Stimulated activated CD8-positive, alpha-beta memory T cell treated with anti-CD3 and anti-CD28 coated beads, Interleukin-4, amount 100 ng/mL, for 4 hours (primary cell): ENCODE data around the gene STEAP3.

Experiments used
- DNase-seq, 2 donors: peaks; one replicate each; pipeline ENCODE4 v3.0.0-alpha.2; 2020; ENCODE audit warnings: low read depth in 2 of 2, low spot score in 1 of 2

Gene STEAP3

GRCh38 chr2:119197529-119198239, 25.9 kb upstream of the STEAP3 start:
- no peak for DNase-seq

DNA sequence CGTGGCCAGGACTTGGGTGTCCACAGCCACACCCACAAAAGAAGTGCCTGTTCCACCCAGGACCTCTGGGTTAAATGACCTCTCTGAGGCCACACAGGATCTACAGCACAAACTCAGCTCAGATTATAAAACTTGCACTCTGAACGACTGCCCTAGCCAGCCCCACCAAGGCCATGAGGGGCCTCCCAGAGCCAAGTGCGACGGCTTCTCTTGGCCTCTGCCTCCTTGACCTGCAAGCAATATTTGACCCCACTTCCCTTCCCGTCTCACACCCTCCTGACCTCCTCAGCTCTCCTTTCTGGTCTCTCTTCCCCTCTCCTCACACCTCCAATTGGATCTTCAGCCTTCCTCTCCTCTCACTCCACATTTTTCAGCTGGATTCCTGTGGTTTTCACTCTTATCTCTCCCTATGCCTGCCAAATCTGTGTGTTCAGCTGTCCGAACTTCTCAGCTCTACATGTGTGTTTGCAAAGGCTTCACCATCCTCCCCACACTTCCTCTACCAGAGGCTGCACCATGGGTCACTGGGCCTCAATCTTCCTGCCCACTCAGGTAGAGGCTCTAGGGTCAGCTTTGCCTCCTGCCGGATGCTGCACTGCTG, 25.3 kb upstream of the STEAP3 start:
- DNase-seq: no peak

DNA sequence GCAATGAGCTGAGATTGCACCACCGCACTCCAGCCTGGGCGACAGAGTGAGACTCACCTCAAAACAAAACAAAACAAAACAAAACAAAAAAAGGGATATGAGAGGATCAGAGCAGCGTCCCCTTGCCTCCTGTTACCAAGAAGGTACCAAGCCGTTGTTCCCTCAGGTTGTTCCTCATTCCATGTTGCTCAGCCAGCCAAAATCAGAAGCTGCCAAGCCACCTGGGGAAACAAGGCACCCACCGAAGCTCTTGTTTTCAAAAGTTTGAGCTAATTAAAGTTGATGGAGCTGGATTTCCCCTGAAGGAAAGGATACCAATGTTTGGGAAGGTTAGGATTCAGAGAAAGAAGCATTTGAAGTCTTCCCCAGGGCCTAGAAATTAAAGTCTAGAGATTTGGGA, 21.8 kb upstream of the STEAP3 start:
- no peak for DNase-seq

DNA sequence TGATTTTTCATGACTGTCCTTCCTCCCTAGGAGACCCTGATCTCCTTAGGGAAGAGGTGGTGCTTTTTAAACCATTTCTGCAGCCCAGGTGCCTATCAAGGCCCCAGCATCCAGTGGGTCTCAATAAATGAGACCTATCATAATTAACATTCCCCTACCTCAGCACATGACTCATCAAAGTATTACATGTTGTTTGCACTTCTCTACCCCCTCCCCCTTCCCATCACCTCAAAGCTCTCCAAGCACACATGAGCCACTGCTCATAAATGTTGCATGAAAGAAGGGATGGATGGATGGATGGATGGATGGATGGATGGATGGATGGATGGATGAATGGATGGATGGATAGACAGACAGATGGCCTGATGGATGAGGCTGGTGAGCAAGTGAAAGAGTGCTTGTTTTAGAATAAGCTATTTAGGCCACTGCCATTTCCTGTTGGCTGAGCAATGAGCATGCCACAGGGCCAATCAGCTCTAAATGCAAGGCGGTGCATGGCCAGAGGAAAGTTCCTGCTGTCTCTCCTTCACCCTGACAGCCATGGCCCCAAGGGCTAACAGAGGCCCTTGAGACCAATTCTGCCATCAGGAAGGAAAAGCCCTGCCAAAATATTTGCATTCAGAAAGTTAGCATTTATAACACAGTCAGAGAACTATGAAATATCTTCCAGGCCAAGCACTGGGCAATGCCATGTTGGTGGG, 20.9 kb upstream of the STEAP3 start:
- no peak for DNase-seq

DNA sequence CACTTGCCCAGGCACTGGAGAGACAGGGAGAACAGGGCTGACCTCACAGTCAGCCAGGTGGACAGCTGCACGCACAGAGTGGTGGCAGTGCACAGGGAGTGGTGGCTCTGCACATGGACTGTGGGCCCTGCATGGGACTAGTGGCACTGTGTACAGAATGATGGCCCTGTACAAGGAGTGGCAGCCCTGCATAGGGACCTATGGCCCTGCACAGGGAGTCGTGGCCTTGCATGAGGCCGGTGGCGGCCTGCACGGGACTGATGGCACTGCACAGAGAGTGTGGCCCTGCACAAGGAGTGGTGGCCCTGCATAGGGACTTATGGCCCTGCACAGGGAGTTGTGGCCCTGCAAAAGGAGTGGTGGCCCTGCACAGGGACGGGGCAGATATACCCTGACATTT, 19.1 kb upstream of the STEAP3 start:
- no peak for DNase-seq

DNA sequence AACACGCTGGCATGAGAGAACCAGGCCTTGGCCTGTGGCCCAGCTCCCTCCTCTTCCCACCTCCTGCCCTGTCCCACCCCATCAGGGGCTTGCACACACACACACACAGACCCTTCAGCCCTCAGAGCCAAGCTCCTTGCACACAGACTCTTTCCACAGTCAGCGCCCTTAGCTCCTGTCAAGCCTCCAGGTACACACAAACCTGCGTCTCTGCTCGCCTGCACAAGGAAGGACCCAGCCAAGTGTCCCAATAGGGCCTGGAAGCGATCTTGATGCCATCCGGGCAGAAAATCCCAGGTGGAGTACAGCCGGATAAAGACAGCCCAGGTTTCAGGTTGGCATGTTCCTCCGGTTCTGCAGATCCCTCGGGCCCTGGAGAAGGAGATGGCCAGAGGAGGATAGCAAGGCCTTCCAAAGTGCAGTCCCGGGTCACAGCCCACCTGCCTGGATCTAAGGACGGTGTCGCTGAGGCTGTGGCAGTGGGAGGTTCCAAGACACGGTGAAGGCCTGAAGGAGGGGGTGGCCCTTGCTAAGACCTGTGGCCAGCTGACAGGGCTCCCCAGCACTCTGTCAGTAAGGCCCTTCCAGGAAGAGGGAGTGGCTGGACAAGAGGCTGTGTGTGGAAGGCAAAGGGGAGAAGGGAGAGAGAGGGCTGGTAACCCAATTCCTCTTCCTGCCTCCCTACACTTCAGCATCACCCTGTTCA, 18.5 kb upstream of the STEAP3 start:
- DNase-seq: no peak

- DNase-seq: no peak
Observed at GRCh38 chr2:119206201-119206600, 17.4 kb upstream of the STEAP3 start.

DNA sequence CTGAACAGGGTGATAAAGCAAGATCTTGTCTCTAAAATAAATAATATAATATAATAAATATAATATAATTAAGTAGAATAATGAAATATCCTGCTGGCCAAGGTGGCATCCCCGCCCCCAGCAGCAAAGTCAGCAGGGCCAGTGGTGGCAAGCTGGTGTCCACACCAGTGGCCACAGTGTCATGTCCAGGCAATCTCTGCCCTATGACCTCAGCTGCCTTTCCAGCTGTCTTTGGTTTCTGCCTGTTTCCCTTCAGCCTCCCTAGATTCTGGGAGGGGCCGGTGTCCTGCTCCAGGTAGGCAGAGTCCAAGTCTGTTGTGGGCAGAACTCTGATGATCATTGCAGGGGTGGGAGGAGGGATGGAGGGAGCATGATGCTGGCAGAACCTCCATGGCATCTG, 16.2 kb upstream of the STEAP3 start:
- DNase-seq: no peak

DNA sequence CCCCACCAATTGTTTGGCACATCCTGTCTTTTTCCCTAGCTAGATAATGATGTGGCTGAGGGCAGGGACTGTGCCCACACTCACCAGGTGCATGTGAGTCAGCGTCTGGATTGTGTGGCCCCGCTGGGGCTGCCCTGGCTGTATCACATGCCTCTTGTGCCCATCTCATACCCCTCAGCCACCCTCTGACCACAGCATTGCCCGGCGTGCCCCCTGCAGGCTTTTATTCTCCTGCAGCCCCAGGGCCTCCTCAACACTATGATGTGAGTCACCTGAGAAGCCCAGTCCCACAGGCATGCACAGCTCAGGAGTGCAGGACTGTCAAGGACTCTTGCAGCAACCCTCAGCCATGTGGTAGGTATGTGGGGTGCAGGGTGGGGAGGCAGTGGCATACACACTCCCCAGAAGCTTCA, 14.8 kb upstream of the STEAP3 start:
- no peak for DNase-seq

- no peak for DNase-seq
Observed at GRCh38 chr2:119212139-119212800, 11.4 kb upstream of the STEAP3 start.

DNA sequence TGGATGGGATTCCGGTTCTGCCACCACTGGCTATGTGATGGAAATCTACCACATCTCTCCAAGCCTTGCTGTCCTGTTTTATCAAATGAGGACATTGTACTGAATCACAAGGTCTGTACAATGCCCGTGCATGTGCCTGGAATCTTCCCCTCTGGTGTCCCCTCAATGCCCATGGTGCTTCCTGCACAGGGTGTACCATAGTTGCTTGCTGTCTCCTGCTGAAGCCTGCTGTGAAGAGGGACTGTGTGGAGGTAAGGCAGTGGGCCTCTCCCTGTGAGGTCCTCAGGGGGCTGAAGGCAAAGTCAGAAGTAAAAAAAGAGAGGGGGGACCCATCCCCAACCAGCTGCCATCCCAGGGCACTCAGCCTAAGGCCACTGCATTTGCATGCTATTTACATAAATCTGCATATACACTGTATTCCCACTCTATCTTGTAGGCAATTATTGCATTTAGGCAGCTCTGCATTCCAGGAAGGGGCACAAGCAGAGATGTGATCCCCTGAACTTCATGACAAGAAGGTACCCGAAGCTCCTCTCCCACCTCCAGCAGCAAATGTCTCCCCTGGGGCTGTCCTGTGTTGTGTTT, 9.1 kb upstream of the STEAP3 start:
- no peak for DNase-seq

- DNase-seq: no peak
Observed at GRCh38 chr2:119216994-119217393, 6.6 kb upstream of the STEAP3 start.

- DNase-seq: no peak
Observed at GRCh38 chr2:119218478-119219064, 5.1 kb upstream of the STEAP3 start.

DNA sequence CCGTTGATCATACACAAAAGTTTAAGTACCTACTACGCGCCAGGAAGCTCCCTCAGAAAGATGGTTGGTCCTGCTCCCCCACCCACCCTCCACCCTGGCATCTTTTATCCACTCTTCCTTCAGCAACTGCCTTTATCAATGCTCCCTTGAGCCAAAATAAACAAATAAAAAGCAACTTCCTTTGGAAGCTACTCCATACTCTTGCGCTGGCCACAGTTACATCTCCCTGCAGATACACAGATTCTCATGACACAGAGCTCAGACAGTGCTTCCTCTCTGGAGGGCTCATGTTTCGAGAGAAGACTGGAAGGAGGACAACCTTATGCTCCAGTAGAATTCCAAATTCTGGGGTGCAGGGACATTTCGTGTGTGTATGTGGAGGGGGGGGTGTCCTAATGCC, 3.8 kb upstream of the STEAP3 start:
- DNase-seq: no peak

DNA sequence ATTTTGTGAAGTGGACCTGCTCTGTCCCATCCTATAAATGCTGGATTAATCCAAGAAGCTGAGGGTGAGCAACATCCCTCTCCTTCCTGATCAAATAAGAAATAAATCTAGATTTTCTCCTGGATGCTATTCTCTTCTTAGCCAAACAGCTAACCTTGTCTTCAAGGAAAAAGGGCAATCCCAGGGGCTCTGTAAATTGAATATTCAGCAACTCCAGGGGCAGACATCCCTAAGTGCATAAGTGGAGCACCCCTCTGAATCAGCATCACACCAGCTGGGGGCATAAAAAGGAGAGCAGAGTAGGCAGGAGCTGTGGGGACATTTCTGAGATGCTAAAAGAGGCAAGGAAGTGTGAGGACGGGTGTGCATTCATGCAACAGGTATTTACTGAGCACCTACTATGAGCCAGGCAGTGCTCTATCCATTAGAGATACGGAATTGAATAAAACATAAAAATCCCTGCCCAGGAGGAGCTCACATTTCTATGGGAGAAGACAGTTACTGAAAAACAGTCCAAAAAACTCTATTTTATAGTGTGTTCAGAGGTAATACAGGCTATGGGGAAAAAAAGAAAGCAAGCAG, 2.8 kb upstream of the STEAP3 start:
- no peak for DNase-seq

- no peak for DNase-seq
Observed at GRCh38 chr2:119221609-119222008, 2.0 kb upstream of the STEAP3 start.

DNA sequence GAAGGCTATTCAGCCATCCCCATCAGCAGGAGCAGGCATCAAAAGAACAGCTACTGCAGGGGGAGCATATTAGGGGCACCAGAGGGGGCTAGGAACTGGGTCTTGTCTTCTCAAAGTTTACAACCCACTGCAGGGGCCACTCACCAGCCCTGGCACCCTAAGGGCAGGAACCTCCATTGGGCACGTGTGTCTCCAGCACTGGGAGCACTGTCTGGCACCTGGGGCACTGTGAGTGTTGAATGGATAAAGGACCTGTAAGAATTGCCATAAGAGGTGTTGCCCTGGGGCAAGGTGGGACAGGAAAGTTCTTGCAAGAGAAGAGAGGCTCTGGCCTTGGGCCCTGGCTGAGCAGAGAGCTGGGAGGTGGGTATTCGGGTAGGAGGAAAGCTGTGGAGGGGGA, 1.4 kb upstream of the STEAP3 start:
- DNase-seq: no peak

GRCh38 chr2:119222863-119223520, 642 bp upstream of the STEAP3 start:
- DNase-seq: no peak

GRCh38 chr2:119224391-119225104, 914 bp downstream of the STEAP3 start:
- no peak for DNase-seq
